ENCODE results near the gene NPAS3. TPM values are rescaled to one million over a fixed set of nuclear protein-coding genes. Genes with fewer than 3 reads are reported as not detected.

NPAS3 gene
- total RNA-seq, 1 donor from 2014 or later, result 1.6 TPM

DNA sequence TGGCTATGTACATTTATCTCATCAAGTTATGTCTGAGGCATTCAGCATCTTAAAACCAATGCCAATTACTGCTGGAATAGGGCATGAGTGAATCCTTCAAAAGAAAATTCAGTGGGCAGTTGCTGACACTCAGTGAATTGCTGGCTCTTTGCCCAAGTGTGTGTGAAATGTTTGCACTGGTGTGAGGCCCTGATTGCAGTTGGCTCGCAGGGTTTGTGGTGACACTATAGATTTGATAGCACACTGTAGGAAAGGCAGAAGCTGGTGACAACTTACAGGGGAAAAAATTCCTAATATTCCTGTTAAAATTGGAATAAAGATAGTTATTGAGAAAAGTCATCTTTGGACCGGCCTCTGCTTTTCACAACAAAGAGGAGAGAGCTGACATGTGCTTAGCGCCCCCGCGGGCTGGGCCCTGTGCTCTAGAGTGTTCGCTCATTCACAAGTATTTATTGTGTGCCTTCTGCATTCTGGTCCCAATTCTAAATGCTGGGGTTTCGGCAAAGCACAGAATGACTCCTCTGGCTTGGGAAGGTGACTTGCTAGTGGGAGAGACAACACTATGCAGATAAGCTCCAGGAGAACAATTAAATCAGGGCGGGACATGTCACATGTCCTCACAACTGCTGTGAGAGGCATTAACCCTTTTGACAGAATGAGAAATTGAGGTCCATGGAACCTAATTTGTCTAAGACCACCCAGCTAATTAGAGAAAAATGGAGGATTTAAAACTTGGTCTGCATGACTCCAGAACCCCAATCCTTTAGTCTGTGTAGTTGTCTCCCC lies 418.7 kb downstream of the NPAS3 start:
- H3K27me3 Mint-ChIP-seq (ENCODE audit: unreplicated experiment), result peaks cover 1% of the 10 kb centered on the region
- H3K4me3 Mint-ChIP-seq (ENCODE audit: unreplicated experiment), result no peak overlapping the region
- no peak for TF ChIP-seq CTCF (IDR thresholded peaks at IDR 0.05; ENCODE audit: unreplicated experiment)
- H3K27ac Mint-ChIP-seq (ENCODE audit: unreplicated experiment), result no peak overlapping the region
- no peak for DNase-seq (ENCODE audit: low spot score)
- H3K9me3 Mint-ChIP-seq (ENCODE audit: unreplicated experiment), result no peaks in the 10 kb centered on the region
- H3K36me3 Mint-ChIP-seq (ENCODE audit: low read depth, unreplicated experiment), result no peaks in the 10 kb centered on the region
- peaks cover 2% of the 10 kb centered on the region for H3K4me1 Mint-ChIP-seq (ENCODE audit: unreplicated experiment)

GRCh38 chr14:33359288-33359881 lies 420.7 kb downstream of the NPAS3 start:
- H3K4me1 Mint-ChIP-seq (ENCODE audit: unreplicated experiment), result peaks cover 2% of the 10 kb centered on the region
- no peak for TF ChIP-seq CTCF (IDR thresholded peaks at IDR 0.05; ENCODE audit: unreplicated experiment)
- no peak overlapping the region for H3K27ac Mint-ChIP-seq (ENCODE audit: unreplicated experiment)
- no peaks in the 10 kb centered on the region for H3K9me3 Mint-ChIP-seq (ENCODE audit: unreplicated experiment)
- no peak for DNase-seq (ENCODE audit: low spot score)
- no peak overlapping the region for H3K4me3 Mint-ChIP-seq (ENCODE audit: unreplicated experiment)
- H3K36me3 Mint-ChIP-seq (ENCODE audit: low read depth, unreplicated experiment), result no peaks in the 10 kb centered on the region
- peaks cover 1% of the 10 kb centered on the region for H3K27me3 Mint-ChIP-seq (ENCODE audit: unreplicated experiment)

- H3K9me3 Mint-ChIP-seq (ENCODE audit: unreplicated experiment), result no peaks in the 10 kb centered on the region
- H3K27ac Mint-ChIP-seq (ENCODE audit: unreplicated experiment), result no peak overlapping the region
- H3K4me3 Mint-ChIP-seq (ENCODE audit: unreplicated experiment), result no peak overlapping the region
- H3K4me1 Mint-ChIP-seq (ENCODE audit: unreplicated experiment), result no peaks in the 10 kb centered on the region
- no peaks in the 10 kb centered on the region for H3K27me3 Mint-ChIP-seq (ENCODE audit: unreplicated experiment)
- no peak for TF ChIP-seq CTCF (IDR thresholded peaks at IDR 0.05; ENCODE audit: unreplicated experiment)
- no peaks in the 10 kb centered on the region for H3K36me3 Mint-ChIP-seq (ENCODE audit: low read depth, unreplicated experiment)
- DNase-seq (ENCODE audit: low spot score), result no peak
Measured at GRCh38 chr14:33362934-33363333, 424.3 kb downstream of the NPAS3 start.

- Mint-ChIP-seq H3K4me1 (ENCODE audit: unreplicated experiment) (no peaks in the 10 kb centered on the region), H3K36me3 (ENCODE audit: low read depth, unreplicated experiment) (no peaks in the 10 kb centered on the region), H3K27me3 (ENCODE audit: unreplicated experiment) (no peaks in the 10 kb centered on the region), H3K4me3 (ENCODE audit: unreplicated experiment) (no peak overlapping the region), H3K9me3 (ENCODE audit: unreplicated experiment) (no peaks in the 10 kb centered on the region), H3K27ac (ENCODE audit: unreplicated experiment) (no peak overlapping the region)
- DNase-seq (ENCODE audit: low spot score), result no peak
- no peak for TF ChIP-seq CTCF (IDR thresholded peaks at IDR 0.05; ENCODE audit: unreplicated experiment)
Measured at GRCh38 chr14:33363682-33364081, 425.0 kb downstream of the NPAS3 start.

DNA sequence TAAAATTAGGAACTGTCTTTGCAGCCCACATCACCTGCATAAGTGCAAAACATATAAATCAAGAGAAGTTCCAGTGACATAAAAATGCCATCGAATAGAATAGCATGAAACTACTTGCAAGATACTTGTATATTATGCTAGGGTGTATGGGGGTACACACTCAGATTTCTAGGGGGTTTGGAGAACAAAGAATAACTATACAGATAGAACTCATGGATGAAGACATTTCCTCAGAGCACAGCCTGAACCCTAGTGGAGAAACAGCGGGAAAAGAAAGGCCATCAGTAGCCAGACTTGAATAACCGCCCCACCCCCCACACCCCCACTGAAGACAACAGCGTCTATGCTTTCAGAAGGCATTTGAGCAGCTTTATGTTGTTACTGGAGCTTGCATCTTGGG lies 425.8 kb downstream of the NPAS3 start:
- Mint-ChIP-seq H3K27me3 (ENCODE audit: unreplicated experiment) (no peaks in the 10 kb centered on the region), H3K36me3 (ENCODE audit: low read depth, unreplicated experiment) (no peaks in the 10 kb centered on the region), H3K27ac (ENCODE audit: unreplicated experiment) (no peak overlapping the region), H3K9me3 (ENCODE audit: unreplicated experiment) (no peaks in the 10 kb centered on the region), H3K4me3 (ENCODE audit: unreplicated experiment) (no peak overlapping the region), H3K4me1 (ENCODE audit: unreplicated experiment) (no peaks in the 10 kb centered on the region)
- DNase-seq (ENCODE audit: low spot score), result no peak
- TF ChIP-seq CTCF (IDR thresholded peaks at IDR 0.05; ENCODE audit: unreplicated experiment), result no peak
